Urothelium cell line (cell line): ENCODE data around the gene BMI1.
A peak's percentile ranks its signal among the peaks of the same experiment; 100 is the strongest.
"Not testable (repeated sequence)": the region's sequence is repeated elsewhere in the genome, so short reads cannot be mapped to it uniquely, and the experiment has no call there.

Source experiments
- DNase-seq: peaks from one replicate; pipeline ENCODE4 v3.0.0; 2011; ENCODE audit warnings: low spot score, mixed read lengths
- FAIRE-seq: peaks from 2 replicates; lab custom pipeline; 2011; peaks lifted over from hg19 to GRCh38; lab: Jason Lieb, UNC

The BMI1 gene

DNA sequence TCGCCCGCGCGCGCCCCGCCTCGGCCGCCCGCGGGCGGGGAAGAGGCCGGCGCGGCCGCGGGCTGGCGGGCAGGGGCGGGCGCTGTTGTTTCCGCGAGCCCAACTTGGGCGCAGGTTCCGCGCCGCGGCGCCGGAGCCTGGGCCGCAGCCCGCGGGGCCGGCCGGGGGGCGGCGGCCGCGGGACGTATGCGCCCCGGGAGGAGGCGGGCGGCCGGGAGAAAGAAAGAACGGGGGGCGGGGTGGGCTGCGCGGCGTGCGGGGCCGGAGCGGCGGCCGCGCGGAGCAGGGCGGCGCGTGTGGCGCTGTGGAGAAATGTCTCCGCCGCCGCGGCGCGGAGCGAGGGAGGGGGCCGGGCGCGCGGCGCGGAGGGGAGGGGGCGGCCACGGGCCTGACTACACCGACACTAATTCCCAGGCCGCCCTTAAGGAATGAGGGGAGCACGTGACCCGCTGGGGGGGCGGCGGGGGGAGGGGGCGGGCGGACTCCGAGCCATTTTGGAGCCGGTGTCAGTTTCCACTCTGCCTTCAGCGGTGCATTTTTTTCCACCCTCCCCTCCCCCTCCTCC is at the start of gene BMI1:
TSS of gene BMI1 (plus strand) at position 509 of the 565 bp plus-strand sequence. CDS start 5,351 bp downstream, outside the sequence.
- FAIRE-seq (no peak), DNase-seq (peak; percentile 87)

DNA sequence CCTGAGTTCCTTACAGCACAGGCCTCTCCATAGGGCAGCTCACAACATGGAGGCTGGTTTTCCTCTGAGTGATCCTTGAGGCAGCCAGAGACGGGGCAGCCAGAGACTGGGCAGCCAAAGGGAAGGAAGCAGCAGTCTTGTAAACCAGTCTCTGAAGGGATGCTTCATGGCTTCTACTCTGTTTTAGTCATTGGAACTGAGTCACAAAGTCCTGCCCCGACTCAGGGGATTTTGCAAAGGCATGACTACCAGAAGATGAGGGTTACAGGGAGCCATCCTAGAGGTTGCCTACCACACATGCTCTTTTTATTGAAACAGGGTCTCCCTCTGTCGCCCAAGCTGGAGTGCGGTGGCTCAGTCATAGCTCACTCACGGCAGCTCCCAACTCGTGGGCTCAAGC is 49.1 kb upstream of the BMI1 start:
- no peak for FAIRE-seq
- DNase-seq: no peak

DNA sequence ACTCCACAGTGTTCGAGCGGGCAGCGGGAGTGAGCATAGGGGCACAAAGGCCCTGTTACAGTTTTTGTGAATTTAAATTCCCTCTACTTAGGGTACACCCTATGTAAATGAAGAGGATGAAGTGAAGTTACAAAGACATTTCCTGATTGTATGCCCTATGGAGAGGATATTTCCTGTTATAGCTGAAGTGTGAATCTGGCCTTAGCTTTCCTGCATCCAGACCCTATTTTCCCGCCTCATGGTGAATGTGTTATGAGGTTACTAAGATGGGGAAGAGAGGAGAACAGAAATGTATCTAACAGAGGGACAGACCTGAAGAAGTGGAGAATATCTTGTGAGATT is 42.5 kb upstream of the BMI1 start:
- DNase-seq (no peak), FAIRE-seq (no peak)

DNA sequence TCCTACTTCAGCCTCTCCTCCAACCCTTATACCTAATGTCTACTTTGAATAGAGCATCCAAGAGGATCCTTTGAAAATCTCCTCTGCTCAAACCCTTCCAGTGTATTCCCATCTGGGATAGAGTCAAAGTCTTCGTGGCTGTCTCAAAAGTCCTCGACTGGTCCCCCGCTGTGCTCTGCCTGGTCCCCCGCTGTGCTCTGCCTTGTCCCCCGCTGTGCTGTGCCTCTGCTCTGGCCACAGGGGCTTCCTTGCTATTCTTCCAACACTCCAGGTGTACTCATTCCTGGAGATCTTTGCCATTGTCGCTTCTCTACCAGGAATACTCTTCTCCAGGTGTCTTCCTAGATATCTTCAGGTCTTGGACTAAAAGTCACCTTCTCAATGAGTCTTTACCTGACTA is 40.8 kb upstream of the BMI1 start:
- FAIRE-seq: no peak
- DNase-seq: no peak

DNA sequence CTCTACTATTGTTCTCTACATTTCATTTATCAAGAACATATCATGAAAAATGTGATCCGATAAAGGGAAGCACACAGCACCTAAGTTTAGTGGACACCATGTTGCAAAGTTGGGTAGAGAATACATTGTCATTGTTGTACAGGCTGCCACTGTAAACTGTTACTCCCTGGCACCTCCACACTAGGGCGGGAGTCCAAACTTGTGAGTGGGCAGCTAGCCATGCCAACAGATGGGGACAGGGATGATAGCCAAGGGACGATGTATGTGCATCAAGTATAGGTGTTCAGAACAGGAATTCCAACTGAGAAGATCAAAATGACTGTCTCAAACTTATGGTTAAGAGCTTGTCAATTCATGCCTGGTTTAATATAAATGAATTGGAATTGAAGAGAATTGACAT is 35.8 kb upstream of the BMI1 start:
- peak; percentile 81 for FAIRE-seq

DNA sequence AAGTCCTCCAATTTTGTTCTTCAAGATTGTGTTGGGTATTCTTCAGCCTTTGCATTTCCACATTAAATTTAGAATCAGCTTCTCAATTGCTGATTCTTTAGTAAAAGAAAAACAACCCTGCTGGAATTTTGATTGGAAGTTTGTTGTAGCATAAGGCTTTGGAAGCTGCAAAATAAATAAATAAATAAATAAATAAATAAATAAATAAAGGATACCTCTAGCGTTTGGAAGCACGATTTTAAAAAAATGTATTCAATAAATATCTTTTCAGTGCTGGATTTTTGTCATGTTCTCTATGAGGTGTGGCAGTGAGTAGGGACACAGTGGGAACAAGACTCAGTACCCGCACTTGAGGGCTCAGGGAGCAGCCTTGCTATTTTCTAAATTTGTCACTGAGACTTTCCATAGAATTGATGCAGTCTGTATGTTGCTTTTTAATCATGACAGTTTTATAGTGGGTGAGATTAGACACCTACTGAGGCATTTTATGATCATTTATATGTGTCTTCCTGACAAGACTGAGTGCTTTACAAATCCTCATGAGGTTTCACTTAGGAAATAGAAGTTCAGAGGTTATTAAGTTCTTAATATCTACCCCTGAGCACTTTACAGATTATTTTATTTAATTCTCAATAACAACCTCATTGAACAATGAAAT is 27.0 kb upstream of the BMI1 start:
- DNase-seq (no peak), FAIRE-seq (no peak)

More for the DNA sequence above, 35.8 kb upstream of the BMI1 start:
- no peak for DNase-seq

DNA sequence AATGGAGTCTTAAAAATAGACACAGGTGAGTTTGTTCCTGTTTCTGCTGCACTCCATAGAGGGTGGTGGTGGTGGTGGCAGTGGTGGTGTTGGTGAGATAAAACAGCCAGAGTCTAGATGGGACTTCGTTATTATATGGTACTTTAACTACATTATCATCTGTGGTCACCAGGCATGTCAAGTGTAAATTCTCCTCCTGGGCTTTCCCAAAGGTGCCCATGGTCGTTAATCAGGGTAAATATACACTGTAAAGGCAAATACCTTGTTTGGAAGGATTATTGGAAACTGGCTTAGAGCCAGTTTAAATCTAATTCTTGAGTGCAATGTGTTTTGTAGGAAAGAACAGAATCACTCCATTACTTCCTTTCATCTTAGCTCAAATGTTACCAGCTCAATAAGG is 26.2 kb upstream of the BMI1 start:
- FAIRE-seq (no peak), DNase-seq (no peak)

DNA sequence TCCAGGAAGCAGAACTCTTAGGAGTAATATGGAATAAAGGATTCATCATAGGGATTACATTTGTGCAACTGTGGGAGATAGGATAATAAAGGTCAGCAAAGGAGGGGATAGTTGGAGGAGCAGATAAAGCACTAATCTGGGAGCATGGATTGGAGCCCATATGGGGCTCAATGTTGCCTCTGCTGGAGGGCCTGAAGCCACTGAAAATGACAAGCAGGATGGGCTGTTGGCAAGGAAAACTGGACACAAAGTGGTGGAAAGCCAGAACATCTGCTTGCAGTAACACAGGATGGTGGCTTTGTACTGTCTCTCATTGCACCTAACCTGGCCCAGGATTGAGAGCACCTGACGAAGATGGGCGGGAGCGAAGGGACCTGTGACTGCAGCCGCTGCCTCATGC is 19.7 kb upstream of the BMI1 start:
- DNase-seq (no peak), FAIRE-seq (no peak)

DNA sequence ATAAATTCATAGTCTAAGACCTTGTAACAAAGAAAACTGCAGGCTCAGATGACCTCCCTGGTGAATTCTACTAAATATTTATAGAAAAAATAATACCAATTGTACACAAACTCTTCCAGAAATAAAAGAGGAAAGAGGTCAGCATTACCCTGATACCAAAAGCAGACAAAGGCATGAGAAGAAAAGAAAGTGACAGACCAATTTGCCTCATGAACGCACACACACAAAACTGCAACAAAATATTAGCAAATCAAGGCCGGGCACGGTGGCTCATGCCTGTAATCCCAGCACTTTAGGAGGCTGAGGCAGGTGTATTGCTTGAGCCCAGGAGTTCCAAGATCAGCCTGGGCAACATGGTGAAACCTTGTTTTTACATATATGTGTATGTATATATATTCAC is 17.4 kb upstream of the BMI1 start:
- FAIRE-seq: no peak
- DNase-seq: no peak

DNA sequence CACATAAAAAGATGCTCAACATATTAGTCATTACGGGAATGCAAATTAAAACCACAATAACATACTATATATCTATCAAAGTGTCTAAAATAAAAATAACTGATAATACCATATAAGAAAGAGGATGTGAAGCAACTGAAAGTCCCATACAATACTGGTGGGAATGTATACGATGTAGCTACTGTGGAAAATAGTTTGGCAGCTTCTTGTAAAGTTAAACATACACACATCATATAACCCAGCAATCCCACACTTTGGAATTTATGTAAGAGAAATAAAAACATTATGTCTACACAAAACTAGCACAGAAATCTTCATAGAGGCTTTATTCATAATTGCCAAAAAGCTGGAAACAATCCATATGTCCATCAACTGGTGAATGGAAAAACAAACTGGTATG is 15.2 kb upstream of the BMI1 start:
- FAIRE-seq (no peak), DNase-seq (no peak)

DNA sequence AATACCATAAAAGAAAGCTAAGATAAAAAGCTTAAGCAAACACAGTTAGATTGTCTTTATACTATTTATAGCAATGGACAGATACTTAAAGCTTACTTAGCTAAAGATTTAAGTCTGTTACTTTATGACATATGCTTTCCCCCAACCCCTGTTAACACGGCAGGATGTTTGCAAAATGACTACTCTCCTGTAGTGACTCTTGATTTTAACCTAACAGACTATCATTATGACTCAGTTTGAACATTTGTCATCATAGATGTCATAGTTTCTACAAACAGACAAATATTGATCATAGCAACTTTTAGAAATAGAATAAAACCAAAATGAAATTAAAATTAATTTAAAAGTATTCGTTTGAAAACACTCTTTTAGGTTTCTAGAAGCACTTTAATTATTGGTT is 12.5 kb upstream of the BMI1 start:
- no peak for DNase-seq
- no peak for FAIRE-seq

DNA sequence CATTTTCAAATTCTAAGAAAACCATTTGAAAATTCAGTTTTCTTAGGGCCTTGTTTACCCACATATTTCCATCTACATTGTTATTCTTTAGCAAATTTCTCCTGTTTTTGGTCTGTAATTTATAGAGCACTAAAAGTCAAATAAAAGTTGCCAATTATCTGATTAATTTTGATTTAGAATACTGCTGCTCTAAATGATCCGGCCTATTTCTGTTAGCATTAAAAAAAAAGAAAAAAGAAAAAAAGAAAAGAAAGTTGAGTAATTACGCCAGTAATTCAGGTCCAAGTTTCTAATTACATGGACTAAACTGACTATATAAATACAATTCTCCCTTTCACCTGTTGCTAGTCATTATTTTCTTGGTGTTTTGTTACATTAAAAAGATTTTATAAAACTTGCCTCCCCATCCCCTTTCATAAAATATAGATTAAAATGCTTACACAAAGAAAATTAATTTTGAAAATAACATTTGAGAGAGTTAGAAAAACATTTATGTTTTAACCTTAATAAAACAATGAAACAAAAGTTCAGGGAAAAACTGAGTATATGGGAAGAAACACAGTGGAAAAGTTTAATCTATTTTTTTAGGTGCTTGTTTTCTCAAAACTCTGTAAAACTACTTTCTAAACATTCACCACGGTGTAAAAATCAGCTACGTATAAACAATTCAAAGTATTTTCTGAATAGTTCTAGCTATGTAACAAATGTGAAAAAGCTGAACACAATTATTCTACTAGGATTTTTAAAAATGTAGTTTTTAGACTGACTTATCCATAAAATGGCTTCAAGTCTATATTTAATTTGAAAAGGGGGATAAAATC is 11.5 kb upstream of the BMI1 start:
- DNase-seq (no peak), FAIRE-seq (no peak)

DNA sequence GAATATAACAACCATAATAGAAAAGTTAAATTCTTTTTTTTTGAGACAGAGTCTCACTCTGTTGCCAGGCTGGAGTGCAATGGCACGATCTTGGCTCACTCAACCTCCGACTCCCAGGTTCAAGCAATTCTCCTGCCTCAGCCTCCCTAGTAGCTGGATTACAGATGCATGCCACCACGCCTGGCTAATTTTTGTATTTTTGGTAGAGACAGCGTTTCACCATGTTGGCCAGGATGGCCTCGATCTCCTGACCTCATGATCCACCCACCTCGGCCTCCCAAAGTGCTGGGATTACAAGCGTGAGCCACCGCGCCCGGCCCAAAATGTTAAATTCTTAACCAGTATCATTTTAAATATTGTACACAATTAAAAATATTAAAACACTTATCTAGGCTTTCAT is 10.9 kb upstream of the BMI1 start:
- not testable (repeated sequence) for FAIRE-seq, DNase-seq

DNA sequence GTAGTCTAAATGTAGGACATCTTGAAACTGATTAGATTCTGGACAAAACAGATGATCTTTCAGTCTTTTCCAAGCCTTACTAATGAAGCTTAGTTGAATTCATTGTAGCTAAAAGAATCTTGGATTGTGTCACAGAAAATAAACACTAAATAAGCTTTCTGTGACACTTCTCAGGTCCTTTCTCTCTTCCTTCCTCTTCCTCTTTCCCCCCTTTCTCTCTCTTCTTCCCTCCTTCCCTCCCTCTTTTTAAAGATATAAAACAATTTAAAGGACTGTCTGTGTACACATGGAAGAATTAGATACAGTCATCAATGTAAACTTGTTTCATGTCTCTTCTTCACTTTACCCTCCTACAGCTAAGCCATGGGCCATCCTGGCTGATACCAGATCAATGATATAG is 10.0 kb upstream of the BMI1 start:
- FAIRE-seq (no peak), DNase-seq (no peak)

DNA sequence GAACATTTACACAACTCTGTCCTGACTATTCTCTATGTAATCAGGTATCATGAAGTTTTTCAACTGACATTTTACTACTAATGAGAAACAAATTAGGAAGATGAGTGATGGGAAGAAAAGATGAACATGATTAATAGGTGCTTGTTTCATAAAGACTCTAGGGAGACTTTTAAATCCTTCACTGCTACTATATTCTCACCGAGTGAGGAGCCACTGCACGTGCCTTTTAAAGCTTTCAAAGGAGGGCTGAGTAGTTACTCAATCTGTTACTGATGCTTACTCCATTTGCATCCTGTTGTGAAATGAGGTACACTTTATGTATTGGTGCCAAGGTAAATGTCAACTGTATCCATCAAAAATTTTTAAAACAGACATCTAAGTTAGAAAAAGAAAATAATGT is 6.0 kb upstream of the BMI1 start:
- FAIRE-seq (no peak), DNase-seq (no peak)

DNA sequence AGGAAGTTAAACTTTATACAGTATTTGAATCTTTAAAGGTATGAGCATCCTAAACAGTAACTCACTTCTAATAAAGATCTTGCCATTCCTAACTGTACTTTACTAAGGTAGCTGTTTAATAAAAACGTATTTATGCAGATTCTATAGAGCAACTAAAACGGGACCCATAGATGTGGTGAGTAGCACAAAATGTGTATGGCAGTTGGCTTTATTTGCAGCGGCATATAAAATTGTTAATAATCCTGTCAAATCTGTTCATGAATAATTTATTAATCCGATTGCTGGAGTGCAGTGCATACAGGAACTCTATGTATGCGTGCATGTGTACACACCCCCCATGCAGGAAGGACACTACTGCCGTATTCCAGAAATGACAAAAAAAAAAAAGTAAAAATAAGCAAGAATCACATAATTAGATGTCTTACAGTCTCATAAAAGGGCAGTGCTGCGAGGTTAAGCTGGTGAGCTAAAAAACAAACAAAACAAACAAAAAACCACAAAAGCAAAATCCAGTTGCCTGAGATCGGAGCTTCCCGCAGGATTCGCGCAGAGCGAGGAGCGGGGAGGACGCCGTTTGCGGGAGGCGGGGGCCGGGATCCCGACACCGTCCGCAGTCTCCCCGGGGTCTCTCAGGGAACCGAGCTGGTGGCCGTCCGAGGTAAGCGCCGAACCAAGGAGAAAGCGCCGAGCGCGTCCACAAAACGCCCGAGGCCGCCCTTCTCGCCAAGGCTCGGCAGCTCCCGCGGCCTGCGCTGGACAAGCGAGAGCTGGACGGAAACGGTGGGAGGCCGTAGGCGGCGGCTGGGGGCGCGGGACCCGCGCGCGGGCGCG is 5.2 kb upstream of the BMI1 start:
- DNase-seq (no peak), FAIRE-seq (no peak)

DNA sequence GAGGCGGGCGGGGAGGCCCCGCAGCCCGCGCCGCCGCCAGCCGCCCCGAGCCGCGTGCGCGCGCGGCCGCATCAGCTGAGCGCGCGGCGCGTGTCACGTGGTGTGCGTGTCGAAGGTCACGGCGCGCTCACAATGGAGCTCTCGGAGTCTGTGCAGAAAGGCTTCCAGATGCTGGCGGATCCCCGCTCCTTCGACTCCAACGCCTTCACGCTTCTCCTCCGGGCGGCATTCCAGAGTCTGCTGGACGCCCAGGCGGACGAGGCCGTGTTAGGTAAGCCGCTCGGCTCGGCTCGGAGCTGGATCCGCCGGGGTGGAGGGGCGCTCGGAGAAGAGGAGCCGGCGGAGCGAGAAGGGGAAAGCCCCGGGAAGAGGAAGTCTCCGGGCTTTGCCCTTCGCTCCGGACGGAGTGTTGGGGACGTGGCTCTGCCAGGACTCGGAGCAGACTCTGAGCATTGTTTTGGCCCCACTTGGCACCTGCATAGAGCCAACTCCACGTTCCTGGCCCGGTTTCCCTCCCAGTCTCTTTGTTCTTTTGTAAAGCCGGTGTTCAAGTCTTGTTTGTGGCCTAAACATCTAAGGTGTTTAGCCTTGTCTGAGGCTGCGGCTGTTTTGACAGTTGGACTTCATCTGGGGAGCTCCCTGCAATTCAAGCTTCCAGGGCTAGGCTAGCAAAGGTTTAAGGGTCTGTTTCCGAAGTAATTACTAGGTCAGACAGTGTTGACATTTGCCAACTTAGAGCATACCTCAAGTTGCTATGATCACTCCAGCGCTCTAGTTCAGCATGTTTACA is 4.4 kb upstream of the BMI1 start, which contains the start of gene COMMD3:
TSS of gene COMMD3 (plus strand) at position 103 of the 790 bp plus-strand sequence. CDS start at position 133, 30 bp downstream.
- FAIRE-seq (peak; percentile 94), DNase-seq (peak; percentile 83)

DNA sequence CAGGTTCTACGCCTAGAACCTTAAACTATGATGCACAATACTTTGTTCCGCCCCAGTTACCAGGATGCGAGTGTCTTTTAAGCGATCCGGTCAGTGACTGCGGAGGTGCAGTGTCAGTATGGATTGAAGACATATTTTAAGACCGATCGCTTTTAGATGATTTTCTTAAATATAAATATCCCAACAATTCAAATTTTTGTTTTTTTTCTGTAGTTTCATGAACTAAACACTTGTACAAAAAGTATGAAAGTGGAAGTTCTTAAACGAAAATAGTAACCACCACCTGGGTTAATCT is 3.9 kb upstream of the BMI1 start:
- DNase-seq (no peak), FAIRE-seq (no peak)

DNA sequence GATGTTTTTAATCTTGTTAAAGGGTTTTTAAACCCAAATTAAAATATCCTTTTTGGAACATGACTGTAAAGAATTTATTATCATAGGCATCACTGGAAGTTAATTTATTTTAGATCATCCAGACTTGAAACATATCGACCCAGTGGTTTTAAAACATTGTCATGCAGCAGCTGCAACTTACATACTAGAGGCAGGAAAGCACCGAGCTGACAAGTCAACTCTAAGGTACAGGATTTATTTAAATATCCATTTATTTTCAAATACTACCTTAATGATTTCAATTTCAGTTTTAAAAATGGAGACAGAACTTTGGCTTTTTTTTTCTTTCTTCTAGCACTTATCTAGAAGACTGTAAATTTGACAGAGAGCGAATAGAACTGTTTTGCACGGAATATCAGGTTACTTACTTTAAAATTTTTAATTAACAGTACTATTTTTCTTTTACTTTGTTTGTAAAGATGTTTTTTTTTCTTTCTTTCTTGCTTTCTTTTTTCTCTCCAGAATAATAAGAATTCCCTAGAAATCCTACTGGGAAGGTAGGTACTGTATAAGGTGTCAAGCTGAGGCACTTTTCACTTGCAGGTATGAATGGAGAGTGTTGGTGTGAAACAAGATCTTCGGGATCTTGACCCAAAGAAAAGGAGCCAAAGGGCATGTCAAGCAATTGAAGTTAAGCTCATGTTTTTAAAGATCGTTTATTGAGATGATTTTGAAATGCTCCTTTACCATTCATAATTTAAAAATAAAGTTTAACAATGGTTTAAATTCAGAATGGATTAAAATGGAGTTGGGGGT is 2.9 kb upstream of the BMI1 start:
- DNase-seq (no peak), FAIRE-seq (no peak)

DNA sequence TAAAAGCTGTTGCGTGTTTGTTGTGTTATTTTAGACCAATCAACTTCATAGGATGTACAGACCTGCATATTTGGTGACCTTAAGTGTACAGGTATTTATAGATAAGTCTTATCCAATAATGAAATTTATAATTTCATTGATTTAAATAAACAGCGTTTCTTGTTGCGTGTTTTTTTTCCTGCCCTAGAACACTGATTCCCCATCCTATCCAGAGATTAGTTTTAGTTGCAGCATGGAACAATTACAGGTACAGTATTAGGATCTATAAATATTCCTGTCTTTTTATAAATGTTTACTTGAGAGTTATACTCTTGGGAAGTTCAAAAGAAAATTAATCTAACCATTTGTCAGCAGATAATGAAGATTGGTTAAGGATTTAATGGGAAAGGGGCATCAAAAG is 2.1 kb upstream of the BMI1 start:
- FAIRE-seq (no peak), DNase-seq (no peak)
